ENCODE results near the gene RTL3. TPM values are rescaled to one million over a fixed set of nuclear protein-coding genes. Genes with fewer than 3 reads are reported as not detected.

The RTL3 gene
- total and polyA plus RNA-seq, 2 experiments from 2014 or later = not detected

- H3K36me3 Mint-ChIP-seq (ENCODE audit: low read depth) = no peaks in the 10 kb centered on the region
- no peaks in the 10 kb centered on the region for H3F3A ChIP-seq (replicated peaks; ENCODE audit: low read depth)
- H3K79me2 ChIP-seq (replicated peaks; ENCODE audit: insufficient read depth) = no peaks in the 10 kb centered on the region
These were observed 36.3 kb downstream of the RTL3 start for GRCh38 chrX:78622831-78623230.

More at GRCh38 chrX:78622831-78623230, 36.3 kb downstream of the RTL3 start:
- DNase-seq (ENCODE audit: low spot score) (no peak), ATAC-seq (no peak)
- Histone ChIP-seq H3K27ac (ENCODE audit: low read depth) (no peak overlapping the region), H3K27me3 (ENCODE audit: insufficient read depth) (no peaks in the 10 kb centered on the region), H3K4me2 (no peak overlapping the region), H3K36me3 (ENCODE audit: insufficient read depth) (no peaks in the 10 kb centered on the region), H3K4me1 (ENCODE audit: insufficient read depth) (no peaks in the 10 kb centered on the region), H3K9me2 (ENCODE audit: insufficient read depth) (no peaks in the 10 kb centered on the region), H2AFZ (no peak overlapping the region), H3K4me3 (no peak overlapping the region), H4K20me1 (replicated peaks; ENCODE audit: insufficient read depth) (no peaks in the 10 kb centered on the region)
- H3K4me1 Mint-ChIP-seq = no peaks in the 10 kb centered on the region
- H3K27ac Mint-ChIP-seq = no peak overlapping the region
- H3K27me3 Mint-ChIP-seq (ENCODE audit: insufficient read depth, low read depth, poor library complexity) = no peaks in the 10 kb centered on the region
- TF ChIP-seq, protein P1, sequence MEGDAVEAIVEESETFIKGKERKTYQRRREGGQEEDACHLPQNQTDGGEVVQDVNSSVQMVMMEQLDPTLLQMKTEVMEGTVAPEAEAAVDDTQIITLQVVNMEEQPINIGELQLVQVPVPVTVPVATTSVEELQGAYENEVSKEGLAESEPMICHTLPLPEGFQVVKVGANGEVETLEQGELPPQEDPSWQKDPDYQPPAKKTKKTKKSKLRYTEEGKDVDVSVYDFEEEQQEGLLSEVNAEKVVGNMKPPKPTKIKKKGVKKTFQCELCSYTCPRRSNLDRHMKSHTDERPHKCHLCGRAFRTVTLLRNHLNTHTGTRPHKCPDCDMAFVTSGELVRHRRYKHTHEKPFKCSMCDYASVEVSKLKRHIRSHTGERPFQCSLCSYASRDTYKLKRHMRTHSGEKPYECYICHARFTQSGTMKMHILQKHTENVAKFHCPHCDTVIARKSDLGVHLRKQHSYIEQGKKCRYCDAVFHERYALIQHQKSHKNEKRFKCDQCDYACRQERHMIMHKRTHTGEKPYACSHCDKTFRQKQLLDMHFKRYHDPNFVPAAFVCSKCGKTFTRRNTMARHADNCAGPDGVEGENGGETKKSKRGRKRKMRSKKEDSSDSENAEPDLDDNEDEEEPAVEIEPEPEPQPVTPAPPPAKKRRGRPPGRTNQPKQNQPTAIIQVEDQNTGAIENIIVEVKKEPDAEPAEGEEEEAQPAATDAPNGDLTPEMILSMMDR (conservative IDR thresholded peaks at IDR 0.05; ENCODE audit: low read depth in 2 of 2) = no peak
- TF ChIP-seq, protein P2, sequence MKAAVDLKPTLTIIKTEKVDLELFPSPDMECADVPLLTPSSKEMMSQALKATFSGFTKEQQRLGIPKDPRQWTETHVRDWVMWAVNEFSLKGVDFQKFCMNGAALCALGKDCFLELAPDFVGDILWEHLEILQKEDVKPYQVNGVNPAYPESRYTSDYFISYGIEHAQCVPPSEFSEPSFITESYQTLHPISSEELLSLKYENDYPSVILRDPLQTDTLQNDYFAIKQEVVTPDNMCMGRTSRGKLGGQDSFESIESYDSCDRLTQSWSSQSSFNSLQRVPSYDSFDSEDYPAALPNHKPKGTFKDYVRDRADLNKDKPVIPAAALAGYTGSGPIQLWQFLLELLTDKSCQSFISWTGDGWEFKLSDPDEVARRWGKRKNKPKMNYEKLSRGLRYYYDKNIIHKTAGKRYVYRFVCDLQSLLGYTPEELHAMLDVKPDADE (IDR thresholded peaks at IDR 0.05) = no peak
- TF ChIP-seq STAT1 (IDR thresholded peaks at IDR 0.05; ENCODE audit: unreplicated experiment) (no peak), ZNF114 (CRISPR knock-in tag; IDR thresholded peaks at IDR 0.05) (no peak), ZNF462 (CRISPR knock-in tag; IDR thresholded peaks at IDR 0.05) (no peak), EZH2phosphoT487 (IDR thresholded peaks at IDR 0.05; ENCODE audit: unreplicated experiment) (no peak), NANOG (IDR thresholded peaks at IDR 0.05; ENCODE audit: borderline replicate concordance) (no peak), JUNB (IDR thresholded peaks at IDR 0.05; ENCODE audit: unreplicated experiment) (no peak), EZH2 (IDR thresholded peaks at IDR 0.05; ENCODE audit: low read depth, unreplicated experiment) (no peak), CREB1 (CRISPR knock-in tag; IDR thresholded peaks at IDR 0.05; ENCODE audit: low read depth) (no peak)
- TF ChIP-seq, protein P3, sequence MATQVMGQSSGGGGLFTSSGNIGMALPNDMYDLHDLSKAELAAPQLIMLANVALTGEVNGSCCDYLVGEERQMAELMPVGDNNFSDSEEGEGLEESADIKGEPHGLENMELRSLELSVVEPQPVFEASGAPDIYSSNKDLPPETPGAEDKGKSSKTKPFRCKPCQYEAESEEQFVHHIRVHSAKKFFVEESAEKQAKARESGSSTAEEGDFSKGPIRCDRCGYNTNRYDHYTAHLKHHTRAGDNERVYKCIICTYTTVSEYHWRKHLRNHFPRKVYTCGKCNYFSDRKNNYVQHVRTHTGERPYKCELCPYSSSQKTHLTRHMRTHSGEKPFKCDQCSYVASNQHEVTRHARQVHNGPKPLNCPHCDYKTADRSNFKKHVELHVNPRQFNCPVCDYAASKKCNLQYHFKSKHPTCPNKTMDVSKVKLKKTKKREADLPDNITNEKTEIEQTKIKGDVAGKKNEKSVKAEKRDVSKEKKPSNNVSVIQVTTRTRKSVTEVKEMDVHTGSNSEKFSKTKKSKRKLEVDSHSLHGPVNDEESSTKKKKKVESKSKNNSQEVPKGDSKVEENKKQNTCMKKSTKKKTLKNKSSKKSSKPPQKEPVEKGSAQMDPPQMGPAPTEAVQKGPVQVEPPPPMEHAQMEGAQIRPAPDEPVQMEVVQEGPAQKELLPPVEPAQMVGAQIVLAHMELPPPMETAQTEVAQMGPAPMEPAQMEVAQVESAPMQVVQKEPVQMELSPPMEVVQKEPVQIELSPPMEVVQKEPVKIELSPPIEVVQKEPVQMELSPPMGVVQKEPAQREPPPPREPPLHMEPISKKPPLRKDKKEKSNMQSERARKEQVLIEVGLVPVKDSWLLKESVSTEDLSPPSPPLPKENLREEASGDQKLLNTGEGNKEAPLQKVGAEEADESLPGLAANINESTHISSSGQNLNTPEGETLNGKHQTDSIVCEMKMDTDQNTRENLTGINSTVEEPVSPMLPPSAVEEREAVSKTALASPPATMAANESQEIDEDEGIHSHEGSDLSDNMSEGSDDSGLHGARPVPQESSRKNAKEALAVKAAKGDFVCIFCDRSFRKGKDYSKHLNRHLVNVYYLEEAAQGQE (IDR thresholded peaks at IDR 0.05; ENCODE audit: unreplicated experiment) = no peak
- no peaks in the 10 kb centered on the region for H3K9me3 Mint-ChIP-seq
- H3K4me3 Mint-ChIP-seq = no peak overlapping the region

All from GM23338 (cell line).